Right cardiac atrium (tissue), 5 donors: Measurements from ENCODE around the gene KCNQ4. TPM values are rescaled to one million over a fixed set of nuclear protein-coding genes. Genes with fewer than 3 reads are reported as not detected.

ENCODE experiments used
- ATAC-seq, 2 donors: fragments of 200-7000 bp; cut with Tn5 transposase; one replicate each; pipeline versions ENCODE4 v1.8.0 to v1.9.1; 2020; ENCODE audit warnings: moderate library complexity in 2 of 2, mild to moderate bottlenecking in 1 of 2
- DNase-seq, 3 donors: peaks; one replicate each; pipeline ENCODE4 v3.0.0-alpha.2; 2020
- H3K27ac ChIP-seq: one replicate; pipeline ENCODE4 v1.5.1; 2013; ENCODE audit warnings: mild to moderate bottlenecking, low read length, control low read depth, moderate library complexity
- H3K27me3 ChIP-seq: one replicate; pipeline ENCODE4 v1.6.1; 2013; ENCODE audit not compliant: control insufficient read depth, insufficient read depth
- H3K4me1 ChIP-seq: one replicate; pipeline ENCODE4 v1.6.1; 2013; ENCODE audit warnings: low read length; ENCODE audit not compliant: control insufficient read depth, insufficient read depth
- H3K4me3 ChIP-seq: one replicate; pipeline ENCODE4 v1.5.1; 2013; ENCODE audit warnings: low read length, control low read depth
- H3K9me3 ChIP-seq: one replicate; pipeline ENCODE4 v1.6.1; 2013; ENCODE audit warnings: low read length; ENCODE audit not compliant: control insufficient read depth
- WGBS: extraction: QIAGEN DNeasy Blood & Tissue Kit; methylation state at CpG from one replicate; pipeline ENCODE4 v1.1.7; 2013; 5-methylcytosine and 5-hydroxymethylcytosine counted together
- intact Hi-C, 4 donors: fragments of 100-400 bp; cut with DNase I; formaldehyde crosslinking; loops; one replicate each; pipeline versions ENCODE4 v1.11.0 to v1.14.0; 2022 to 2023
- polyA plus RNA-seq: library from polyadenylated mRNA; stranded (reverse); fragments of 200-250 nt; gene quantifications from one replicate; pipeline ENCODE4 v1.2.3, GENCODE V29; 2013
- total RNA-seq, 4 donors: library from RNA; stranded (reverse); fragmentation: NEBNext Ultra II Directional; extraction: Animal tissue kit (Norgen Biotek cat#: 25700); gene quantifications; one replicate each; pipeline ENCODE4 v1.2.1, GENCODE V29; 2021
- donor health status: healthy with polysubstance abuse.
- donor health status: DM: no; HTN: yes; CAD: no.
- donor health status: DM: no; HTN: no; CAD: no.
- donor health status: DM: no; HTN: yes; CAD: no; lungs with severe emphysema.
- donor health status: DM: yes; HTN: yes; CAD: no.

KCNQ4 gene
- total and polyA plus RNA-seq, 5 donors: 0.71 to 1.8 (median 0.96) TPM

- H3K4me1 ChIP-seq: peaks cover 10% of the 10 kb centered on the region
- peak; percentile 46 to 72 (median 67) for DNase-seq
- intact Hi-C loops: no loop called here
- no peaks in the 10 kb centered on the region for H3K9me3 ChIP-seq
- H3K4me3 ChIP-seq: no peak overlapping the region
- ATAC-seq: peak; percentile 7 to 53
- H3K27me3 ChIP-seq: no peaks in the 10 kb centered on the region
- H3K27ac ChIP-seq: no peak overlapping the region
- 9% methylated on average over 20 of the region's 20 CpGs for WGBS
Observed at GRCh38 chr1:40782371-40782956, 1.1 kb upstream of the KCNQ4 start.

GRCh38 chr1:40784141-40784770, 669 bp downstream of the KCNQ4 start:
- H3K27ac ChIP-seq: no peak overlapping the region
- intact Hi-C loops: no loop called here
- DNase-seq (peak in 2 of 3 donors; percentile 69 to 70), ATAC-seq (peak in 1 of 2 donors; percentile 8)
- H3K4me3 ChIP-seq: peak overlapping the region; percentile 68
- peaks cover 10% of the 10 kb centered on the region for H3K4me1 ChIP-seq
- H3K27me3 ChIP-seq: no peaks in the 10 kb centered on the region
- WGBS: 19% methylated on average over 63 of the region's 63 CpGs
- no peaks in the 10 kb centered on the region for H3K9me3 ChIP-seq

GRCh38 chr1:40784771-40785151, 1.2 kb downstream of the KCNQ4 start:
- Histone ChIP-seq H3K4me1 (peaks cover 10% of the 10 kb centered on the region), H3K9me3 (no peaks in the 10 kb centered on the region), H3K4me3 (no peak overlapping the region), H3K27ac (no peak overlapping the region), H3K27me3 (no peaks in the 10 kb centered on the region)
- no peak for DNase-seq
- intact Hi-C loops: no loop called here
- peak in 1 of 2 donors; percentile 1 for ATAC-seq
- WGBS: 85% methylated on average over 10 of the region's 10 CpGs

GRCh38 chr1:40785446-40785845, 1.9 kb downstream of the KCNQ4 start:
- ATAC-seq (no peak), DNase-seq (no peak)
- Histone ChIP-seq H3K9me3 (no peaks in the 10 kb centered on the region), H3K4me1 (peaks cover 10% of the 10 kb centered on the region), H3K27ac (no peak overlapping the region), H3K4me3 (no peak overlapping the region), H3K27me3 (no peaks in the 10 kb centered on the region)
- intact Hi-C loops: no loop called here
- 97% methylated on average over 7 of the region's 7 CpGs for WGBS

- Histone ChIP-seq H3K9me3 (no peaks in the 10 kb centered on the region), H3K27ac (no peak overlapping the region), H3K27me3 (no peaks in the 10 kb centered on the region), H3K4me1 (peaks cover 10% of the 10 kb centered on the region), H3K4me3 (no peak overlapping the region)
- DNase-seq: no peak
- no peak for ATAC-seq
- intact Hi-C loops: no loop called here
- WGBS: 77% methylated on average over 9 of the region's 9 CpGs
Observed at GRCh38 chr1:40786171-40786994, 2.8 kb downstream of the KCNQ4 start.

- WGBS: 96% methylated on average over 9 of the region's 9 CpGs
- Histone ChIP-seq H3K4me3 (no peak overlapping the region), H3K27me3 (no peaks in the 10 kb centered on the region), H3K27ac (no peak overlapping the region), H3K4me1 (peaks cover 9% of the 10 kb centered on the region), H3K9me3 (no peaks in the 10 kb centered on the region)
- intact Hi-C loops: no loop called here
- ATAC-seq (no peak), DNase-seq (no peak)
Observed at GRCh38 chr1:40786995-40787705, 3.6 kb downstream of the KCNQ4 start.

GRCh38 chr1:40787737-40788560, 4.4 kb downstream of the KCNQ4 start:
- intact Hi-C loops: no loop called here
- H3K27ac ChIP-seq: no peak overlapping the region
- ATAC-seq: no peak
- no peaks in the 10 kb centered on the region for H3K27me3 ChIP-seq
- H3K4me3 ChIP-seq: no peak overlapping the region
- peaks cover 3% of the 10 kb centered on the region for H3K4me1 ChIP-seq
- 79% methylated on average over 19 of the region's 19 CpGs for WGBS
- H3K9me3 ChIP-seq: no peaks in the 10 kb centered on the region
- peak in 1 of 3 donors; percentile 14 for DNase-seq

- Histone ChIP-seq H3K4me1 (no peaks in the 10 kb centered on the region), H3K27me3 (no peaks in the 10 kb centered on the region), H3K4me3 (no peak overlapping the region), H3K9me3 (no peaks in the 10 kb centered on the region), H3K27ac (no peak overlapping the region)
- ATAC-seq (no peak), DNase-seq (no peak)
- intact Hi-C loops: no loop called here
- WGBS: 93% methylated on average over 17 of the region's 17 CpGs
Observed at GRCh38 chr1:40788561-40789341, 5.2 kb downstream of the KCNQ4 start.

GRCh38 chr1:40789342-40789598, 5.7 kb downstream of the KCNQ4 start:
- Histone ChIP-seq H3K27me3 (no peaks in the 10 kb centered on the region), H3K27ac (no peak overlapping the region), H3K4me3 (no peak overlapping the region), H3K9me3 (no peaks in the 10 kb centered on the region), H3K4me1 (no peaks in the 10 kb centered on the region)
- intact Hi-C loops: no loop called here
- DNase-seq (no peak), ATAC-seq (no peak)
- 88% methylated on average over 2 of the region's 2 CpGs for WGBS
